ENCODE data around the gene GPAM. TPM values are rescaled to one million over a fixed set of nuclear protein-coding genes. Genes with fewer than 3 reads are reported as not detected.
"Not testable (repeated sequence)": the region's sequence is repeated elsewhere in the genome, so short reads cannot be mapped to it uniquely, and the experiment has no call there.

The GPAM gene
- total RNA-seq, 2 donors from 2014 or later = 9.8 to 10.4 TPM

DNA sequence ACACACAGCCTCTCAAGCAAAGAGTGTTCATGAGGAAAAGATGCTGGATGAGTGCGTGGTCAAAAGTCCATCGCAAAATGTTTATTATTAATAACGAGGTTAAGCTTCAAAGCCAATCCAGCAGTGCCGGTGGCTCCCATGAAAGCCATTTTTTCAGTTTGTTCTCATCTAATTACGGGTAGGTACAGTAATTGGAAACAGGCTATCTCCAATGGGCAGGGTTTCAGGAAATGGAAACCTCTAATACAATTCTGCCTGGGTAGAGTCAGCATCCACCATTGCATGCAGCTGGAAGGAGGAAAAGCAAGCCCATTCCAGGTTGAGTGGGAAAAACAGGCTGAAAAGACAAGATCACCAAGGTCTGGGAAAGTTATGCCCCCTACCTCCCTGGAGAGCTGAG lies 57.4 kb downstream of the GPAM start:
- Mint-ChIP-seq H3K4me3 (no peak overlapping the region), H3K36me3 (no peaks in the 10 kb centered on the region), H3K4me1 (ENCODE audit: low read depth in 2 of 2) (no peaks in the 10 kb centered on the region), H3K9me3 (no peaks in the 10 kb centered on the region), H3K27me3 (peaks cover 0 to 38% of the 10 kb centered on the region in 2 donors), H3K27ac (no peak overlapping the region)
- ATAC-seq (no peak), DNase-seq (ENCODE audit: low spot score) (no peak)

DNA sequence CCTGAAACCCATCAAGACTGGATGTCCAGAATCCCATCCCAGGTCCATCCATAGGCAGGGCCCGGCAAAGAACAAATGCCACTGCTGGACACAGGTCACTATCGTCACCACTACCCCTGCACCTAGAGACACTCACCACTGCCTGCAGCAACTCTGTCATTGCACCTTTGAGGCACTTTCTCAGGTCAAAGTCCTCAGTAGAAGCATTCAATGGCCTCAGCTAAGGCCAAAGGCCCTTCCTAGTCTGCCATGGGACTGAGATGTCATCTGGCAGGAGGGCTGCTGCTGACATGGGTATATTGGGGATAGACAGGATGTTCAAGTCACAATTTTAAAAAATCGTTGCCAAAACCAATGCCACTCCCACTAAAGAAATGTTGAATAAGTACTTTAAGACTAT lies 58.7 kb downstream of the GPAM start:
- no peaks in the 10 kb centered on the region for H3K9me3 Mint-ChIP-seq
- H3K36me3 Mint-ChIP-seq = no peaks in the 10 kb centered on the region
- no peak overlapping the region for H3K27ac Mint-ChIP-seq
- ATAC-seq = no peak
- peaks cover 0 to 45% of the 10 kb centered on the region in 2 donors for H3K27me3 Mint-ChIP-seq
- H3K4me3 Mint-ChIP-seq = no peak overlapping the region
- DNase-seq (ENCODE audit: low spot score) = no peak
- H3K4me1 Mint-ChIP-seq (ENCODE audit: low read depth in 2 of 2) = no peaks in the 10 kb centered on the region

DNA sequence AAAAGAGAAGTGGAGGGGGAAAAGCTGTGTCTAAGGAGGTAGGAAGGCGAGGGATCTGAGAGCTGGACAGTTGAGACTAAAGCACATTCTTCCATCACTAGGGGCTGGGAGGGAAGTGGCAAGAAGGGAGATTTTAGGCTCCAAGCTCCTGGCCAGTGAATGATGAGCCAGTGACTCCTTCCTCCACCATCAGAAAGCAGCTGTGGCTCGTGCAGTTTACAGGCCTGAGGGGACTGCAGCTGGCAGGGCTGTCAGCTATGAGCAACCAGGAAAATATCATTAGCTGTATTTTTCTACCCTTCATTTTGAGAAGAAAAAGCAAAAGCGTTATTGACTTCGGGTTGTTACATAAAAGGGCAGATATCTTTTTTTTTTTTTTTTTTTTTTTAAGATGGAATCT lies 60.7 kb downstream of the GPAM start:
- ATAC-seq = no peak
- Mint-ChIP-seq H3K36me3 (no peaks in the 10 kb centered on the region), H3K27ac (no peak overlapping the region)

DNA sequence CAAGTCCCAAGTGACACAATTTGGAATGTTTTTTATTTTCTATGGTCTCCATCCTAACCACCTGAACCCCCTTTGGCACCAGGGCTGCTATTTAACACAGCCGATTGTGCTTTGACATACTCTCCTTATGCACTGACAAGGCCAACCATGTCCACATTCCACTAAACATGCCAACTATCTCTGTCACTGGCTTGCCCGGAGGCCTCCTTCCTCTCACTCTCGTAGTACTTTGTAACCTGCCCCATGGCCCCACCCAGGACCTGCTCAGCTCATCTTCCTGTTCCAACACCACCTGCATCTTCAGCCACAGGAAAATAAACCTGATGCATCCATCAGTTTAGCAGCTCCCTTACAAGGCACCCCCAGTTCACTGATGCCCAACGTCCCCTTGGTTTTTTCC lies 63.1 kb downstream of the GPAM start:
- no peak for ATAC-seq
- Mint-ChIP-seq H3K4me1 (ENCODE audit: low read depth in 2 of 2) (no peaks in the 10 kb centered on the region), H3K27ac (no peak overlapping the region)

More for the DNA sequence above, 60.7 kb downstream of the GPAM start:
- Mint-ChIP-seq H3K4me3 (no peak overlapping the region), H3K9me3 (no peaks in the 10 kb centered on the region), H3K4me1 (ENCODE audit: low read depth in 2 of 2) (no peaks in the 10 kb centered on the region), H3K27me3 (peaks cover 0 to 53% of the 10 kb centered on the region in 2 donors)
- DNase-seq (ENCODE audit: low spot score) = no peak

DNA sequence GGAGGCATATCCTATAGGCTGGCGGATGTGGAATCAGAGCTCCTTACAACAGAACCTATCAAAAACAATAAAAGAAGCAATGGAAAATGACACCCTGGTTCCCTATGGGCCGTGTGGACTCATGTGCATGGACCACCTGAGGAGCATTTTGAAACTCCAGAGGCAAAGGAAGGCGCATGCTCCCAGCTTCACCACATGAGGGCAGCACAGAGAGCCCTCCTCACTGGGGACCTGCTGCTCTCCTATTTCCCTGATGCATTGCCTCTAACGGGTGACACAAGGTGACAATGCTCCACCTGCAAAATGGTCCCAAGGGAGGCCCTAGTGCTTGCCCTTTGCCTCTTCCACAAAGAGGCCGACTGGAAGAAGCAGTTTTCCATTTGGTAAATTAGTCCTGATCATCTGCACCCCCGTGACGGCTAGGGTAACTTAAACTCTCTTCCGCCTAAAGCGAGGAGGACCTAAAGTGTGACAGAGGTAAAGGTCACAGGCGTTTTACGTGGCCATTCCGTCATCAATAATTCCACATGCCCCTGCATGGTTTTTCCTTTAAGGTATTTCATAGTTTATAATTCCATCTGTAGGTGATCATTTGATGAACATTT lies 67.7 kb downstream of the GPAM start:
- Mint-ChIP-seq H3K4me1 (ENCODE audit: low read depth in 2 of 2) (no peaks in the 10 kb centered on the region), H3K27me3 (peaks cover 4 to 22% of the 10 kb centered on the region in 2 donors), H3K36me3 (no peaks in the 10 kb centered on the region), H3K27ac (no peak overlapping the region), H3K4me3 (no peak overlapping the region), H3K9me3 (no peaks in the 10 kb centered on the region)
- DNase-seq (ENCODE audit: low spot score) = no peak
- peak; percentile 52 to 59 for ATAC-seq

More for the DNA sequence above, 63.1 kb downstream of the GPAM start:
- DNase-seq (ENCODE audit: low spot score) = no peak
- no peaks in the 10 kb centered on the region for H3K9me3 Mint-ChIP-seq
- peaks cover 0 to 42% of the 10 kb centered on the region in 2 donors for H3K27me3 Mint-ChIP-seq
- H3K4me3 Mint-ChIP-seq = no peak overlapping the region
- H3K36me3 Mint-ChIP-seq = no peaks in the 10 kb centered on the region

DNA sequence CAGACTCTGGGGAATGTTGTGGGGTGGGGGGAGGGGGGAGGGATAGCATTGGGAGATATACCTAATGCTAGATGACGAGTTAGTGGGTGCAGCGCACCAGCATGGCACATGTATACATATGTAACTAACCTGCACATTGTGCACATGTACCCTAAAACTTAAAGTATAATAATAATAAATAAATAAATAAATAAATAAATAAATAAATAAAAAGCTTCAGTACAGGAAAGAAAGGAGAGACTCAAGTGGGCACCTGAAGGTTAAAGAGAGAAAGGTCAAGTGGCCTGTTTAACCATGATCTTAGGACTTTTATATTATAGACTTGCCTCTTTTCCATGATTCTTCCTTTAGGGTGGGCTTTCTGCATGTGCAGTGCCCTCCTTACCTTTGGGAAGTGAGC lies 73.8 kb downstream of the GPAM start:
- not testable (repeated sequence) for H3K4me3 Mint-ChIP-seq; H3K4me1 Mint-ChIP-seq (ENCODE audit: low read depth in 2 of 2); H3K27me3 Mint-ChIP-seq; H3K36me3 Mint-ChIP-seq; H3K27ac Mint-ChIP-seq; DNase-seq (ENCODE audit: low spot score); ATAC-seq; H3K9me3 Mint-ChIP-seq

Other genes starting within 250 kb of the GPAM start
- gene TECTB, start 99.6 kb upstream of the GPAM start, total RNA-seq = not detected
- gene ACSL5, start 190.4 kb upstream of the GPAM start, total RNA-seq = 100 to 1,000 TPM in 1 of 2 donors, 10 to 100 TPM in 1; 85.4 to 111 TPM

Data from natural killer cell treated with Interleukin-12 subunit alpha and Interleukin-12 subunit beta and Interleukin-15 and Interleukin-18, amount 100 ng/mL, for 72 hours (primary cell).